HG03442 (cell line): ENCODE results near the gene TRAFD1.
"Not testable (repeated sequence)": the region's sequence is repeated elsewhere in the genome, so short reads cannot be mapped to it uniquely, and the experiment has no call there.

Source experiments
- ATAC-seq: cut with Tn5 transposase; IDR thresholded peaks from one replicate; pipeline ENCODE4 v1.9.1; 2021; ENCODE audit warnings: mild to moderate bottlenecking, moderate library complexity; ENCODE audit not compliant: unreplicated experiment

Gene TRAFD1

GRCh38 chr12:112158461-112159145 lies 33.2 kb downstream of the TRAFD1 start:
- not testable (repeated sequence) for ATAC-seq

- no peak for ATAC-seq
Measured at GRCh38 chr12:112159146-112159541, 33.8 kb downstream of the TRAFD1 start.

- ATAC-seq, result no peak
Measured at GRCh38 chr12:112160611-112161010, 35.3 kb downstream of the TRAFD1 start.

GRCh38 chr12:112161711-112162110 lies 36.4 kb downstream of the TRAFD1 start:
- ATAC-seq, result no peak

GRCh38 chr12:112162241-112162790 lies 37.0 kb downstream of the TRAFD1 start:
- ATAC-seq, result no peak

GRCh38 chr12:112163056-112163455 lies 37.7 kb downstream of the TRAFD1 start:
- ATAC-seq, result no peak

GRCh38 chr12:112163471-112163991 lies 38.2 kb downstream of the TRAFD1 start:
- ATAC-seq, result no peak

GRCh38 chr12:112164011-112164660 lies 38.8 kb downstream of the TRAFD1 start:
- no peak for ATAC-seq

- no peak for ATAC-seq
Measured at GRCh38 chr12:112165624-112166023, 40.3 kb downstream of the TRAFD1 start.

GRCh38 chr12:112166051-112167015 lies 41.0 kb downstream of the TRAFD1 start:
- no peak for ATAC-seq

- no peak for ATAC-seq
Measured at GRCh38 chr12:112167031-112167461, 41.7 kb downstream of the TRAFD1 start.

GRCh38 chr12:112167718-112168525 lies 42.6 kb downstream of the TRAFD1 start:
- no peak for ATAC-seq

- ATAC-seq, result no peak
Measured at GRCh38 chr12:112168561-112168971, 43.2 kb downstream of the TRAFD1 start.

- ATAC-seq, result no peak
Measured at GRCh38 chr12:112169161-112169872, 44.0 kb downstream of the TRAFD1 start.

GRCh38 chr12:112169966-112170365 lies 44.6 kb downstream of the TRAFD1 start:
- ATAC-seq, result no peak

GRCh38 chr12:112170376-112170775 lies 45.0 kb downstream of the TRAFD1 start:
- no peak for ATAC-seq

- no peak for ATAC-seq
Measured at GRCh38 chr12:112170971-112171596, 45.7 kb downstream of the TRAFD1 start.

- ATAC-seq, result no peak
Measured at GRCh38 chr12:112172556-112173324, 47.4 kb downstream of the TRAFD1 start.
